Hematopoietic multipotent progenitor cell (in vitro differentiated cells): ENCODE measurements around the gene KLHL24. TPM values are rescaled to one million over a fixed set of nuclear protein-coding genes. Genes with fewer than 3 reads are reported as not detected.
"Not testable (repeated sequence)": the region's sequence is repeated elsewhere in the genome, so short reads cannot be mapped to it uniquely, and the experiment has no call there.

Experiments
- DNase-seq, 3 donors: peaks; one replicate each; pipeline ENCODE4 v3.0.0-alpha.2; 2011 to 2015; ENCODE audit warnings: low read depth in 2 of 3, low spot score in 2 of 3
- total RNA-seq: library from RNA; depleted of rRNA; stranded (reverse); fragments of >200 nt; gene quantifications from one replicate; pipeline ENCODE4 v1.2.3, GENCODE V29; 2012

The KLHL24 gene
- total RNA-seq, 1 donor, result 65.2 TPM

GRCh38 chr3:183692436-183692835, 57.0 kb downstream of the KLHL24 start:
- no peak for DNase-seq

GRCh38 chr3:183695569-183696364, 60.3 kb downstream of the KLHL24 start:
- DNase-seq, result no peak

GRCh38 chr3:183697123-183697609, 61.7 kb downstream of the KLHL24 start:
- no peak for DNase-seq

- peak; percentile 54 to 84 (median 78) for DNase-seq
Measured at GRCh38 chr3:183697610-183698317, 62.3 kb downstream of the KLHL24 start, which contains the start of gene YEATS2. Gene YEATS2 (plus strand): TSS chr3:183697797. CDS start chr3:183715163, 17,366 bp downstream.

GRCh38 chr3:183698318-183698751, 62.9 kb downstream of the KLHL24 start:
- DNase-seq, result peak; percentile 11 to 40 (median 26)

GRCh38 chr3:183698756-183699155, 63.3 kb downstream of the KLHL24 start:
- DNase-seq, result peak in 2 of 3 donors; percentile 31 to 33

- no peak for DNase-seq
Measured at GRCh38 chr3:183699238-183699947, 64.0 kb downstream of the KLHL24 start.

- no peak for DNase-seq
Measured at GRCh38 chr3:183701744-183702143, 66.3 kb downstream of the KLHL24 start.

- not testable (repeated sequence) for DNase-seq
Measured at GRCh38 chr3:183703892-183704291, 68.5 kb downstream of the KLHL24 start.

- no peak for DNase-seq
Measured at GRCh38 chr3:183710231-183710630, 74.8 kb downstream of the KLHL24 start.

- no peak for DNase-seq
Measured at GRCh38 chr3:183711516-183711915, 76.1 kb downstream of the KLHL24 start.

GRCh38 chr3:183714622-183715021, 79.2 kb downstream of the KLHL24 start:
- no peak for DNase-seq

- DNase-seq, result no peak
Measured at GRCh38 chr3:183718012-183718411, 82.6 kb downstream of the KLHL24 start.

- DNase-seq, result no peak
Measured at GRCh38 chr3:183725387-183725786, 90.0 kb downstream of the KLHL24 start.

GRCh38 chr3:183728204-183728603, 92.8 kb downstream of the KLHL24 start:
- no peak for DNase-seq

GRCh38 chr3:183730361-183730760, 94.9 kb downstream of the KLHL24 start:
- DNase-seq, result no peak

GRCh38 chr3:183731611-183732010, 96.2 kb downstream of the KLHL24 start:
- no peak for DNase-seq

GRCh38 chr3:183733553-183733952, 98.1 kb downstream of the KLHL24 start:
- no peak for DNase-seq
